Measurements from ENCODE around the gene NSD2. TPM values are rescaled to one million over a fixed set of nuclear protein-coding genes. Genes with fewer than 3 reads are reported as not detected.

Gene NSD2
- total RNA-seq, 4 donors from 2014 or later, result 30.9 to 63.7 (median 40.3) TPM

DNA sequence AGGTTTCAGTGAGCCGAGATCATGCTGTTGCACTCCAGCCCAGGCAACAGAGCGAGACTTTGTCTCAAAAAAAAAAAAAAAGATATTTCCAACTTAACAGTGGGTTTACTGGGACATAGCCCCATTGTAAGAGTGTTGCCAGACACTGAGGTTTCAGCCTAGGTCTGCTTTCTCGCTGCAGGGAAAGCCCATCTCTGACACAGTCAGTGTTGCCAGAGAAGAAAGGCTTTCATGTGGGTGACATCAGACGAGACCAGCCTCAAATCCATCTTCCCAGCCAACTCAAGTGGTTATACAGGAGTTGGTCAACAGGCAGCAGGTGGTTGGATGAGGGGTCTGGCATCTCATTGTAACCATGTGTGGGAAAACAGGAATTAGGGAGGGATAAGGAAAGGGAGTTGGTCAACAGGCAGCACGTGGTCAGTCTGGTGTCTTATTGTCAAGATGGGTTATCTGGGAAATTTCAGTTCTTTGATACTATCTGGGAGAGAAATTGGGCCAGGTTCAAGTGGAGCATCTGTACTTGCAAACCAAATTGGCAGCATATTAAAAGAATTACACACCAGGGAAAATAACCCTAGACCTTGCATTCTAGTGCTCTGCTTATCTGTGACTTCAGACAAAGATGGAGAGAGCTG, 96.4 kb downstream of the NSD2 start:
- DNase-seq, result no peak
- peaks cover 0 to 4% of the 10 kb centered on the region in 2 donors for H3K36me3 ChIP-seq
- no peak overlapping the region for H3K27ac ChIP-seq
- no peaks in the 10 kb centered on the region for H3K27me3 ChIP-seq
- 87 to 91% methylated on average over 5 of the region's 5 CpGs for WGBS, 2 donors
- TF ChIP-seq, protein P1, sequence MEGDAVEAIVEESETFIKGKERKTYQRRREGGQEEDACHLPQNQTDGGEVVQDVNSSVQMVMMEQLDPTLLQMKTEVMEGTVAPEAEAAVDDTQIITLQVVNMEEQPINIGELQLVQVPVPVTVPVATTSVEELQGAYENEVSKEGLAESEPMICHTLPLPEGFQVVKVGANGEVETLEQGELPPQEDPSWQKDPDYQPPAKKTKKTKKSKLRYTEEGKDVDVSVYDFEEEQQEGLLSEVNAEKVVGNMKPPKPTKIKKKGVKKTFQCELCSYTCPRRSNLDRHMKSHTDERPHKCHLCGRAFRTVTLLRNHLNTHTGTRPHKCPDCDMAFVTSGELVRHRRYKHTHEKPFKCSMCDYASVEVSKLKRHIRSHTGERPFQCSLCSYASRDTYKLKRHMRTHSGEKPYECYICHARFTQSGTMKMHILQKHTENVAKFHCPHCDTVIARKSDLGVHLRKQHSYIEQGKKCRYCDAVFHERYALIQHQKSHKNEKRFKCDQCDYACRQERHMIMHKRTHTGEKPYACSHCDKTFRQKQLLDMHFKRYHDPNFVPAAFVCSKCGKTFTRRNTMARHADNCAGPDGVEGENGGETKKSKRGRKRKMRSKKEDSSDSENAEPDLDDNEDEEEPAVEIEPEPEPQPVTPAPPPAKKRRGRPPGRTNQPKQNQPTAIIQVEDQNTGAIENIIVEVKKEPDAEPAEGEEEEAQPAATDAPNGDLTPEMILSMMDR (IDR thresholded peaks at IDR 0.05), result no peak
- no peak for TF ChIP-seq POLR2A (IDR thresholded peaks at IDR 0.05)
- H3K4me3 ChIP-seq (replicated peaks in 1 of 3), result no peak overlapping the region
- no peaks in the 10 kb centered on the region for H3K4me1 ChIP-seq
- intact Hi-C loops (cut with DNase I), result no loop called here
- no peaks in the 10 kb centered on the region for H3K9me3 ChIP-seq

DNA sequence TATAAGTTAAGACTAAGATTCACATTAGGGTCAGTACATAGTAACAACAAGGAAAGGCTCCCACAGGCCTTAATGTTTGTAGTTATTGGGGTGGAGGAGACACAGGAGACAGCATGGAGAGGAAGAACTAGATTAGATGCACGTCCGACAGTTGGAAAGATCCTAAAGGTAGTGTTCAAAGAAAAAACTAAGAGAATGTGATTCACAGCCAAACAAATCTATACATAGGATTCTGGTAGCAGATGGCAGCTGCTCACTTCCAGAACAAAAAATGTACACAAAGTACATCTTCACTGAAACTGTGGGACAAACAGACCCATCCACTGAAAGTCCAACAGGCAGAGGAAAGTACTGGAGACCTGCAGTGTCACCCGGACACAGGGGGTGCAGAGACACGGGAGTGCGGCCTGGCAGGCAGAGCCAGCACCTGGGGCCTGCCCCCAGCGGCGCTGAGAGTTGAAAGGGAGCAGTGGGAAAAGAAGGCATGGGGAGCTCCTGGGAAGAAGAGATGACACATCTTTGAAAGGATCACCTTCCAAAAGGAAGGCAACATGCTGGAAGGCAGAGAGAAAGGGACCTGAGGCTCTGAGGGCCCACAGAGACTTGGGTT, 97.6 kb downstream of the NSD2 start:
- no peak overlapping the region for H3K4me3 ChIP-seq (replicated peaks in 1 of 3)
- no peaks in the 10 kb centered on the region for H3K4me1 ChIP-seq
- no peak for TF ChIP-seq POLR2A (IDR thresholded peaks at IDR 0.05)
- TF ChIP-seq, protein P1 (IDR thresholded peaks at IDR 0.05), result no peak
- intact Hi-C loops (cut with DNase I), result no loop called here
- H3K36me3 ChIP-seq, result no peaks in the 10 kb centered on the region
- H3K27ac ChIP-seq, result no peak overlapping the region
- 96% methylated on average over 7 of the region's 7 CpGs for WGBS, 2 donors
- DNase-seq, result no peak
- H3K27me3 ChIP-seq, result no peaks in the 10 kb centered on the region
- no peaks in the 10 kb centered on the region for H3K9me3 ChIP-seq

DNA sequence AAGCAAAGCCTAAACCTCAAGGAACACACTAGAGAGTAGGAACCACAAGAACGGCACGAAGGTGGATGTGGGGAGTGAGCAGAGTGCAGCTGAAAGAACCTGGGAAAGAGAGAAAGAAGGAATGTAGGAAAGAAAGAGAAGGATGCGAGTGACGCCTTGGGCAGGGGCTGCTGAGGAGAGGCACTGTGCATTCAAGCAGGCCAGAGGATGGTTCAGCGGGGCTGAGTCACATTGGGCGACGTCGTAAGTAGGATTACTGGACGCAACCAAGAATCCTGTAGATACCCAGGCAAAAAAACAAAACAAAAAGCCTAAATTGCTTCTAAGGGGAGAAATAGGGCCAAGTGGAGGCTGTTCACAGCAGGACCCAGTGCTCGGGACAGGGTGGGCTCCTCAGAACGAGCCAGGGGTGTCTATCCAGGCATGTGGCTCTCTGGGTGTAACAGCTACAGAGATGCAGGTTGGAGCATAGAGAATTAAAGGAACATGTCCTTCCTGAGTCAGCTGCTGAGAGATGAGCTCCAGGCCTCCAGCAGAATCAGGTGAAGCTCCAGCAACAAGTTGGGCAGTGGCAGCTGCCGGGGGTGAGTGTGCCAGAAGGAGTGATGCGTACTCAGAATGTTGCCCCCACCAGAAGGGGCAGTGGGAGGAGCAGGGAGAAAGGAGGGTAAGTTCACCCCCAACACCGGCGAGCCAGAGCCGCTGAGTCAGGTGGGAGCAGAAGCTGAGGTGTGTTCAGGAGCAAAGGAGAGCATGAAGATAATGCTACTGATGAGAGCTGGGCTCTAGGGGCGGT, 98.9 kb downstream of the NSD2 start:
- Histone ChIP-seq H3K4me3 (replicated peaks in 1 of 3) (no peak overlapping the region), H3K27ac (no peak overlapping the region), H3K9me3 (no peaks in the 10 kb centered on the region), H3K27me3 (no peaks in the 10 kb centered on the region), H3K4me1 (no peaks in the 10 kb centered on the region), H3K36me3 (peaks cover 0 to under 1% of the 10 kb centered on the region in 2 donors)
- intact Hi-C loops (cut with DNase I), result no loop called here
- WGBS, 2 donors, result 95 to 97% methylated on average over 17 of the region's 17 CpGs
- DNase-seq, result no peak
- TF ChIP-seq POLR2A (IDR thresholded peaks at IDR 0.05), result no peak
- TF ChIP-seq, protein P1 (IDR thresholded peaks at IDR 0.05), result no peak

- Histone ChIP-seq H3K4me1 (no peaks in the 10 kb centered on the region), H3K4me3 (replicated peaks in 1 of 3) (no peak overlapping the region), H3K9me3 (no peaks in the 10 kb centered on the region), H3K27me3 (no peaks in the 10 kb centered on the region), H3K36me3 (peaks cover 0 to 6% of the 10 kb centered on the region in 2 donors), H3K27ac (no peak overlapping the region)
- no peak for DNase-seq
- no peak for TF ChIP-seq POLR2A (IDR thresholded peaks at IDR 0.05)
- TF ChIP-seq, protein P1 (IDR thresholded peaks at IDR 0.05), result no peak
- 92 to 94% methylated on average over 6 of the region's 6 CpGs for WGBS, 2 donors
- intact Hi-C loops (cut with DNase I), result no loop called here
Measured at GRCh38 chr4:1970926-1971325, 99.7 kb downstream of the NSD2 start.
